A673 (cell line): ENCODE results near the gene SNED1.

ENCODE experiments used
- EZH2 ChIP-seq: fragments of 200-600 bp; sonication (generic); IDR thresholded peaks from 2 replicates; pipeline ENCODE4 v1.6.1; 2017; ENCODE audit warnings: borderline replicate concordance, low read depth, mild to moderate bottlenecking, mixed read lengths, antibody characterized with exemption, low read length; ENCODE audit not compliant: poor library complexity, severe bottlenecking
- TF ChIP-seq, protein P1 (sequence below): fragments of 300-800, 200-600 bp; sonication (generic); conservative IDR thresholded peaks from 2 replicates; pipeline ENCODE4 v1.5.1; 2017; ENCODE audit warnings: low read depth, mild to moderate bottlenecking, antibody characterized with exemption, low read length, moderate library complexity, mixed read lengths

DNA sequence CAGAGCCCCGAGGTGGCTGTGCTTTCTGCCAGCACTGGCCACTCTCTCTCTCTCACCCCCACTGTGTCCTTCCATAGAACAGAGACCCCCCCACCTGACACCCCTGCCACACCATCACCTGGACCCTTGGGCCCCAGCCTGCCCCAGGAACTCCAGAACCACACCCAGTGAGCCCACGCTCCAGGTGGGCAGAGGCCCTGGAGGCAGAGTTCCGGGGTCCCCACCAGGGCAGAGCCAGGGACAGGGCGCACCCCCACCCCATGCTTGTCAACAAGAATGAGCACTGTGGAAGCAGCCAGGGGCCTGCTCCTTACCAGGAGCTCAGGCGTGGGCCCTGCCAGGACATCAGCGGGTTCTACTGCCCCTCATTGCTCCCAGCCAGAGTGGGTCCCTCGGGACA is 136.3 kb downstream of the SNED1 start:
- TF ChIP-seq, protein P1, sequence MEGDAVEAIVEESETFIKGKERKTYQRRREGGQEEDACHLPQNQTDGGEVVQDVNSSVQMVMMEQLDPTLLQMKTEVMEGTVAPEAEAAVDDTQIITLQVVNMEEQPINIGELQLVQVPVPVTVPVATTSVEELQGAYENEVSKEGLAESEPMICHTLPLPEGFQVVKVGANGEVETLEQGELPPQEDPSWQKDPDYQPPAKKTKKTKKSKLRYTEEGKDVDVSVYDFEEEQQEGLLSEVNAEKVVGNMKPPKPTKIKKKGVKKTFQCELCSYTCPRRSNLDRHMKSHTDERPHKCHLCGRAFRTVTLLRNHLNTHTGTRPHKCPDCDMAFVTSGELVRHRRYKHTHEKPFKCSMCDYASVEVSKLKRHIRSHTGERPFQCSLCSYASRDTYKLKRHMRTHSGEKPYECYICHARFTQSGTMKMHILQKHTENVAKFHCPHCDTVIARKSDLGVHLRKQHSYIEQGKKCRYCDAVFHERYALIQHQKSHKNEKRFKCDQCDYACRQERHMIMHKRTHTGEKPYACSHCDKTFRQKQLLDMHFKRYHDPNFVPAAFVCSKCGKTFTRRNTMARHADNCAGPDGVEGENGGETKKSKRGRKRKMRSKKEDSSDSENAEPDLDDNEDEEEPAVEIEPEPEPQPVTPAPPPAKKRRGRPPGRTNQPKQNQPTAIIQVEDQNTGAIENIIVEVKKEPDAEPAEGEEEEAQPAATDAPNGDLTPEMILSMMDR = no peak
- no peak for TF ChIP-seq EZH2
